A549 (cell line): ENCODE measurements around the gene MYO1D. TPM values are rescaled to one million over a fixed set of nuclear protein-coding genes. Genes with fewer than 3 reads are reported as not detected.

Experiments used
- ATAC-seq, 2 experiments: fragments of 200-7000 bp in 1 of 2; fragments of >200 bp in 1 of 2; cut with Nextera tagmentation in 1 of 2; cut with Tn5 transposase in 1 of 2; 3 replicates each; pipeline versions ENCODE4 v1.8.0 to v1.9.1; 2018 to 2020; ENCODE audit warnings: mild to moderate bottlenecking in 1 of 2, moderate library complexity in 1 of 2
- CTCF ChIA-PET: fragments of 300-600 bp; sonication (Branson Sonifier 250); formaldehyde crosslinking; extraction: SDS; loops from one replicate; lab custom pipeline; 2021; ENCODE audit warnings: antibody characterized with exemption, inconsistent platforms; lab: Yijun Ruan, JAX
- POLR2A ChIA-PET: fragments of 350-600 bp; formaldehyde crosslinking; extraction: SDS; loops from one replicate; lab custom pipeline; 2021; ENCODE audit warnings: antibody characterized with exemption, inconsistent platforms; lab: Yijun Ruan, JAX
- DNase-seq, 2 experiments: peaks; one replicate each; pipeline versions ENCODE4 v3.0.0 to v3.0.0-alpha.2; 2011 to 2016; ENCODE audit warnings: low read depth in 1 of 2, low spot score in 1 of 2
- FAIRE-seq: peaks from 2 replicates; lab custom pipeline; 2011; peaks lifted over from hg19 to GRCh38; lab: Jason Lieb, UNC
- H3K27ac ChIP-seq, 2 experiments: fragments of >200 bp; sonication (Bioruptor Twin); formaldehyde crosslinking; 3 replicates each; pipeline ENCODE4 v1.5.1; 2016 to 2017
- H3K4me1 ChIP-seq: fragments of >200 bp; sonication (Bioruptor Twin); formaldehyde crosslinking; 3 replicates; pipeline ENCODE4 v1.6.1; 2016
- H3K4me2 ChIP-seq: fragments of >200 bp; sonication (Bioruptor Twin); formaldehyde crosslinking; 3 replicates; pipeline ENCODE4 v1.6.1; 2016
- H3K4me3 ChIP-seq: fragments of >200 bp; sonication (Bioruptor Twin); formaldehyde crosslinking; 3 replicates; pipeline ENCODE4 v1.5.1; 2016
- H3K9me3 ChIP-seq: fragments of >200 bp; sonication (Bioruptor Twin); formaldehyde crosslinking; 3 replicates; pipeline ENCODE4 v1.6.1; 2016
- BCL3 ChIP-seq: fragments of >200 bp; sonication (Bioruptor Twin); formaldehyde crosslinking; IDR thresholded peaks from 3 replicates; pipeline ENCODE4 v1.6.1; 2016
- BHLHE40 ChIP-seq: IDR thresholded peaks from 2 replicates; pipeline ENCODE4 v1.6.1; 2012; ENCODE audit warnings: low read depth, low read length, inconsistent platforms
- CHD2 ChIP-seq: fragments of 150-350 bp; IDR thresholded peaks from 2 replicates; pipeline ENCODE4 v1.6.1; 2014; ENCODE audit warnings: low read length; ENCODE audit not compliant: partially characterized antibody
- CHD4 ChIP-seq: fragments of 200-600 bp; sonication (generic); IDR thresholded peaks from 2 replicates; pipeline ENCODE4 v1.6.1; 2016; ENCODE audit warnings: antibody characterized with exemption, mild to moderate bottlenecking, borderline replicate concordance
- E2F6 ChIP-seq: IDR thresholded peaks from 2 replicates; pipeline ENCODE4 v1.6.1; 2012; ENCODE audit warnings: low read depth, borderline replicate concordance
- EHF ChIP-seq: fragments of 250-450 bp; sonication (Bioruptor Pico); IDR thresholded peaks from 2 replicates; pipeline ENCODE4 v1.5.0; 2020; ENCODE audit warnings: mild to moderate bottlenecking
- ESRRA ChIP-seq: fragments of 150-350 bp; IDR thresholded peaks from 2 replicates; pipeline ENCODE4 v1.6.1; 2014; ENCODE audit warnings: mild to moderate bottlenecking, low read length, borderline replicate concordance
- FOSL2 ChIP-seq, 2 experiments: fragments of 450-650 bp in 1 of 2; fragments of >200 bp in 1 of 2; sonication (Bioruptor Twin) in 1 of 2; formaldehyde crosslinking; IDR thresholded peaks; 2 replicates each; pipeline versions ENCODE4 v1.5.0 to v1.6.1; 2016 to 2020; ENCODE audit warnings: mild to moderate bottlenecking in 1 of 2, moderate library complexity in 1 of 2
- HMGXB4 ChIP-seq: fragments of 250-450 bp; sonication (Bioruptor Pico); IDR thresholded peaks from 2 replicates; pipeline ENCODE4 v1.5.0; 2021; ENCODE audit warnings: mild to moderate bottlenecking, moderate library complexity, borderline replicate concordance
- HOXB13 ChIP-seq: fragments of 250-450 bp; sonication (Bioruptor Pico); IDR thresholded peaks from 2 replicates; pipeline ENCODE4 v1.5.0; 2020; ENCODE audit warnings: low read depth, mild to moderate bottlenecking, moderate library complexity
- JUN ChIP-seq, 2 experiments: fragments of >200 bp; sonication (Bioruptor Twin); formaldehyde crosslinking; IDR thresholded peaks; 2 replicates in 1 of 2; 3 replicates in 1 of 2; pipeline ENCODE4 v1.6.1; 2016 to 2017
- MAFK ChIP-seq: fragments of 450-650 bp; IDR thresholded peaks from 2 replicates; pipeline ENCODE4 v1.6.1; 2014; ENCODE audit not compliant: partially characterized antibody
- MAX ChIP-seq: IDR thresholded peaks from 2 replicates; pipeline ENCODE4 v1.6.1; 2012
- MAZ ChIP-seq: fragments of 150-350 bp; IDR thresholded peaks from 2 replicates; pipeline ENCODE4 v1.6.1; 2014; ENCODE audit warnings: antibody characterized with exemption, low read depth, low read length, borderline replicate concordance
- NFE2L2 ChIP-seq: fragments of 150-350 bp; conservative IDR thresholded peaks from 2 replicates; pipeline ENCODE4 v1.6.1; 2014; ENCODE audit warnings: low read length
- NPAS2 ChIP-seq: fragments of 250-450 bp; sonication (Bioruptor Pico); IDR thresholded peaks from 2 replicates; pipeline ENCODE4 v1.8.0; 2022; ENCODE audit warnings: mild to moderate bottlenecking, moderate library complexity, borderline replicate concordance
- NR3C1 ChIP-seq: fragments of >200 bp; sonication (Bioruptor Twin); formaldehyde crosslinking; IDR thresholded peaks from 3 replicates; pipeline ENCODE4 v1.6.1; 2017
- PBX3 ChIP-seq: IDR thresholded peaks from 2 replicates; pipeline ENCODE4 v1.6.1; 2012
- REST ChIP-seq: fragments of 200-600 bp; sonication (generic); IDR thresholded peaks from 2 replicates; pipeline ENCODE4 v1.6.1; 2016; ENCODE audit warnings: antibody characterized with exemption, mild to moderate bottlenecking, moderate library complexity
- RNF2 ChIP-seq: fragments of 200-600 bp; sonication (generic); IDR thresholded peaks from 2 replicates; pipeline ENCODE4 v1.6.1; 2016; ENCODE audit warnings: low read depth, mild to moderate bottlenecking, antibody characterized with exemption, moderate library complexity, borderline replicate concordance
- WGBS: methylation state at CpG from one replicate; pipeline ENCODE4 v1.1.6; 2017; ENCODE audit errors: missing lambda C conversion rate; 5-methylcytosine and 5-hydroxymethylcytosine counted together
- polyA plus RNA-seq, 4 experiments: library from polyadenylated mRNA; depleted of rRNA in 3 of 4; stranded (reverse); fragments of >200 nt; fragmentation: RNase III in 1 of 4; extraction: RNeasy Plus Mini Kit Qiagen cat#74134 plus additional on column Dnase treatment in 1 of 4; gene quantifications; 2 replicates in 3 of 4; 3 replicates in 1 of 4; pipeline ENCODE4 v1.2.3, GENCODE V29; 2011 to 2017

Gene MYO1D
- polyA plus RNA-seq, 2 of the 4 experiments (the other 2 are of a cell fraction) = 2.8 to 4.2 TPM

GRCh38 chr17:32492648-32493289 is 384.2 kb downstream of the MYO1D start:
- FAIRE-seq (no peak), DNase-seq (no peak), ATAC-seq (no peak)
- H3K4me3 ChIP-seq = no peak overlapping the region
- H3K9me3 ChIP-seq = no peaks in the 10 kb centered on the region
- TF ChIP-seq NFE2L2 (no peak), MAFK (peak; percentile 41), CHD4 (no peak), BCL3 (no peak), HMGXB4 (CRISPR knock-in tag) (no peak), BHLHE40 (no peak), JUN (IDR thresholded peaks at IDR 0.05) (no peak), HOXB13 (no peak)
- peaks cover 16% of the 10 kb centered on the region for H3K4me1 ChIP-seq
- ChIA-PET CTCF (interaction anchor here (0.8 to 1.4 kb wide), 3 partner anchors 10 to 30 kb away, joined by 3 to 7 read pairs (median 4); no protein-coding TSS in a partner anchor), POLR2A (no interaction called here)
- no peak overlapping the region for H3K27ac ChIP-seq
- no peak overlapping the region for H3K4me2 ChIP-seq
- 90% methylated on average over 7 of the region's 7 CpGs for WGBS

- TF ChIP-seq FOSL2 (IDR thresholded peaks at IDR 0.05) (no peak), FOSL2 (CRISPR knock-in tag; IDR thresholded peaks at IDR 0.05) (no peak), PBX3 (no peak), REST (no peak), CHD2 (no peak), NPAS2 (CRISPR knock-in tag) (no peak), NR3C1 (no peak), MAZ (no peak), MAX (no peak), E2F6 (no peak), EHF (CRISPR knock-in tag) (no peak), RNF2 (no peak), ESRRA (no peak)
- 78% methylated on average over 4 of the region's 4 CpGs for WGBS
- ATAC-seq (no peak), FAIRE-seq (no peak), DNase-seq (no peak)
- Histone ChIP-seq H3K4me3 (no peak overlapping the region), H3K4me1 (peaks cover 12% of the 10 kb centered on the region), H3K27ac (no peak overlapping the region), H3K9me3 (no peaks in the 10 kb centered on the region), H3K4me2 (no peak overlapping the region)
- CTCF ChIA-PET = interaction anchor here (0.8 to 23.7 kb wide), 5 partner anchors 9 to 167 kb away, joined by 3 to 298 read pairs (median 4); no protein-coding TSS in a partner anchor
- POLR2A ChIA-PET = no interaction called here
Observed at GRCh38 chr17:32492264-32492589, 384.7 kb downstream of the MYO1D start.
